Karpas-422 (cell line): Measurements from ENCODE around the gene GLRX5. TPM values are rescaled to one million over a fixed set of nuclear protein-coding genes. Genes with fewer than 3 reads are reported as not detected.

Source experiments
- DNase-seq: peaks from one replicate; pipeline ENCODE4 v3.0.0-alpha.2; 2015
- H2AFZ ChIP-seq: fragments of 200-600 bp; sonication (generic); 2 replicates; pipeline ENCODE4 v1.6.1; 2014; ENCODE audit warnings: antibody characterized with exemption, low read length, mixed read lengths
- H3K27ac ChIP-seq: fragments of 200-600 bp; sonication (generic); 2 replicates; pipeline ENCODE4 v1.5.1; 2014; ENCODE audit warnings: mild to moderate bottlenecking, low read length, moderate library complexity
- H3K27me3 ChIP-seq: fragments of 200-600 bp; sonication (generic); 2 replicates; pipeline ENCODE4 v1.6.1; 2014; ENCODE audit warnings: low read length, mixed read lengths
- H3K36me3 ChIP-seq: fragments of 200-600 bp; sonication (generic); 2 replicates; pipeline ENCODE4 v1.6.1; 2014; ENCODE audit warnings: low read length, mixed read lengths; ENCODE audit not compliant: insufficient read depth
- H3K4me1 ChIP-seq: fragments of 200-600 bp; sonication (generic); 2 replicates; pipeline ENCODE4 v1.6.1; 2014; ENCODE audit warnings: mild to moderate bottlenecking, low read length, mixed read lengths
- H3K4me2 ChIP-seq: fragments of 200-600 bp; sonication (generic); 2 replicates; pipeline ENCODE4 v1.6.1; 2014; ENCODE audit warnings: low read length, low read depth, mild to moderate bottlenecking; ENCODE audit not compliant: poor library complexity, severe bottlenecking
- H3K4me3 ChIP-seq: fragments of 200-600 bp; sonication (generic); 2 replicates; pipeline ENCODE4 v1.5.1; 2014; ENCODE audit warnings: mild to moderate bottlenecking, antibody characterized with exemption, low read length, mixed read lengths
- H3K79me2 ChIP-seq: fragments of 200-600 bp; sonication (generic); 2 replicates; pipeline ENCODE4 v1.6.1; 2014; ENCODE audit warnings: mild to moderate bottlenecking, low read length, mixed read lengths
- H3K9ac ChIP-seq: fragments of 200-600 bp; sonication (generic); 2 replicates; pipeline ENCODE4 v1.6.0; 2014; ENCODE audit warnings: low read length
- H3K9me2 ChIP-seq: fragments of 200-600 bp; sonication (generic), shearing (Covaris generic); replicated peaks from 2 replicates; pipeline ENCODE4 v1.6.0; 2014; ENCODE audit warnings: mild to moderate bottlenecking, low read length, moderate library complexity; ENCODE audit not compliant: insufficient read depth
- H3K9me3 ChIP-seq: fragments of 300-700, 200-600 bp; sonication (generic); 2 replicates; pipeline ENCODE4 v1.6.1; 2014; ENCODE audit warnings: low read length, mixed read lengths
- H4K20me1 ChIP-seq: fragments of 200-600 bp; sonication (generic); 2 replicates; pipeline ENCODE4 v1.6.1; 2014; ENCODE audit warnings: mild to moderate bottlenecking, antibody characterized with exemption, low read length, low read depth; ENCODE audit not compliant: insufficient read depth
- total RNA-seq: library from RNA; depleted of rRNA; stranded (reverse); fragments of >200 nt; shearing (Covaris generic); gene quantifications from 2 replicates; pipeline ENCODE4 v1.2.3, GENCODE V29; 2014; ENCODE audit warnings: low replicate concordance

Gene GLRX5
- total RNA-seq, 1 experiment from 2014 or later, result 74.6 TPM

- Histone ChIP-seq H3K4me2 (peak overlapping the region; percentile 81), H2AFZ (no peak overlapping the region), H3K27me3 (no peaks in the 10 kb centered on the region), H3K9me3 (no peaks in the 10 kb centered on the region), H3K79me2 (peaks cover 90% of the 10 kb centered on the region), H3K4me1 (peaks cover 43% of the 10 kb centered on the region), H4K20me1 (peaks cover 40% of the 10 kb centered on the region), H3K36me3 (no peaks in the 10 kb centered on the region; the same call in 1 of the 2 replicates), H3K9me2 (no peaks in the 10 kb centered on the region), H3K27ac (no peak overlapping the region), H3K4me3 (peak overlapping the region; percentile 92), H3K9ac (no peak overlapping the region; the same call in 1 of the 2 replicates)
- DNase-seq, result no peak
Observed at GRCh38 chr14:95537298-95538089, 2.6 kb downstream of the GLRX5 start.

GRCh38 chr14:95538801-95539509 is 4.1 kb downstream of the GLRX5 start:
- no peaks in the 10 kb centered on the region for H3K9me3 ChIP-seq
- peaks cover 46% of the 10 kb centered on the region for H4K20me1 ChIP-seq
- no peak overlapping the region for H3K4me3 ChIP-seq
- H3K9ac ChIP-seq, result no peak overlapping the region
- no peak for DNase-seq
- H3K4me2 ChIP-seq, result no peak overlapping the region
- H3K79me2 ChIP-seq, result peaks cover 90% of the 10 kb centered on the region
- H3K9me2 ChIP-seq, result no peaks in the 10 kb centered on the region
- H3K27ac ChIP-seq, result no peak overlapping the region
- H2AFZ ChIP-seq, result no peak overlapping the region
- no peaks in the 10 kb centered on the region for H3K36me3 ChIP-seq
- H3K27me3 ChIP-seq, result no peaks in the 10 kb centered on the region
- H3K4me1 ChIP-seq, result peaks cover 33% of the 10 kb centered on the region

GRCh38 chr14:95540236-95540855 is 5.5 kb downstream of the GLRX5 start:
- Histone ChIP-seq H4K20me1 (peaks cover 44% of the 10 kb centered on the region), H2AFZ (no peak overlapping the region), H3K9me3 (no peaks in the 10 kb centered on the region), H3K27me3 (no peaks in the 10 kb centered on the region), H3K9ac (no peak overlapping the region), H3K36me3 (no peaks in the 10 kb centered on the region), H3K4me1 (peaks cover 33% of the 10 kb centered on the region), H3K27ac (no peak overlapping the region), H3K79me2 (peaks cover 84% of the 10 kb centered on the region), H3K4me2 (no peak overlapping the region), H3K4me3 (no peak overlapping the region), H3K9me2 (no peaks in the 10 kb centered on the region)
- no peak for DNase-seq

GRCh38 chr14:95541346-95541745 is 6.5 kb downstream of the GLRX5 start:
- H3K9me3 ChIP-seq, result no peaks in the 10 kb centered on the region
- no peak overlapping the region for H3K27ac ChIP-seq
- H3K36me3 ChIP-seq, result no peaks in the 10 kb centered on the region
- H3K27me3 ChIP-seq, result no peaks in the 10 kb centered on the region
- DNase-seq, result no peak
- peaks cover 28% of the 10 kb centered on the region for H3K4me1 ChIP-seq
- H3K9me2 ChIP-seq, result no peaks in the 10 kb centered on the region
- H3K4me3 ChIP-seq, result no peak overlapping the region
- no peak overlapping the region for H2AFZ ChIP-seq
- H3K4me2 ChIP-seq, result no peak overlapping the region
- H4K20me1 ChIP-seq, result peaks cover 34% of the 10 kb centered on the region
- H3K9ac ChIP-seq, result no peak overlapping the region
- peaks cover 74% of the 10 kb centered on the region for H3K79me2 ChIP-seq

- Histone ChIP-seq H2AFZ (no peak overlapping the region), H3K4me2 (no peak overlapping the region), H3K27ac (no peak overlapping the region), H3K36me3 (no peaks in the 10 kb centered on the region), H3K4me3 (no peak overlapping the region), H3K9me2 (no peaks in the 10 kb centered on the region), H3K4me1 (peaks cover 19% of the 10 kb centered on the region), H3K27me3 (no peaks in the 10 kb centered on the region), H4K20me1 (peaks cover 31% of the 10 kb centered on the region), H3K9ac (no peak overlapping the region), H3K9me3 (no peaks in the 10 kb centered on the region), H3K79me2 (peaks cover 65% of the 10 kb centered on the region)
- DNase-seq, result no peak
Observed at GRCh38 chr14:95541932-95542930, 7.4 kb downstream of the GLRX5 start.

GRCh38 chr14:95543021-95543420 is 8.2 kb downstream of the GLRX5 start:
- no peak overlapping the region for H3K27ac ChIP-seq
- no peaks in the 10 kb centered on the region for H3K9me3 ChIP-seq
- no peak for DNase-seq
- no peaks in the 10 kb centered on the region for H3K9me2 ChIP-seq
- no peak overlapping the region for H3K9ac ChIP-seq
- no peak overlapping the region for H2AFZ ChIP-seq
- H3K27me3 ChIP-seq, result no peaks in the 10 kb centered on the region
- H3K4me2 ChIP-seq, result no peak overlapping the region
- H4K20me1 ChIP-seq, result peaks cover 33% of the 10 kb centered on the region
- peaks cover 57% of the 10 kb centered on the region for H3K79me2 ChIP-seq
- peaks cover 12% of the 10 kb centered on the region for H3K4me1 ChIP-seq
- no peaks in the 10 kb centered on the region for H3K36me3 ChIP-seq
- no peak overlapping the region for H3K4me3 ChIP-seq

- no peak overlapping the region for H3K27ac ChIP-seq
Observed at GRCh38 chr14:95544588-95544987, 9.7 kb downstream of the GLRX5 start.

More at GRCh38 chr14:95544588-95544987, 9.7 kb downstream of the GLRX5 start:
- Histone ChIP-seq H3K4me2 (no peak overlapping the region), H3K9me2 (no peaks in the 10 kb centered on the region), H3K9me3 (no peaks in the 10 kb centered on the region), H3K36me3 (no peaks in the 10 kb centered on the region), H3K4me3 (no peak overlapping the region), H3K27me3 (no peaks in the 10 kb centered on the region), H3K4me1 (no peaks in the 10 kb centered on the region), H4K20me1 (peaks cover 20% of the 10 kb centered on the region), H2AFZ (no peak overlapping the region), H3K79me2 (peaks cover 41% of the 10 kb centered on the region), H3K9ac (no peak overlapping the region)
- DNase-seq, result no peak
